Measurements from ENCODE around the gene ATF5. TPM values are rescaled to one million over a fixed set of nuclear protein-coding genes. Genes with fewer than 3 reads are reported as not detected.
A peak's percentile ranks its signal among the peaks of the same experiment; 100 is the strongest.
"Not testable (repeated sequence)": the region's sequence is repeated elsewhere in the genome, so short reads cannot be mapped to it uniquely, and the experiment has no call there.

Gene ATF5
- total and polyA plus RNA-seq, 2 donors (not counting 1 experiment from before 2014, with no cell fraction given), result 7.4 to 7.9 TPM

DNA sequence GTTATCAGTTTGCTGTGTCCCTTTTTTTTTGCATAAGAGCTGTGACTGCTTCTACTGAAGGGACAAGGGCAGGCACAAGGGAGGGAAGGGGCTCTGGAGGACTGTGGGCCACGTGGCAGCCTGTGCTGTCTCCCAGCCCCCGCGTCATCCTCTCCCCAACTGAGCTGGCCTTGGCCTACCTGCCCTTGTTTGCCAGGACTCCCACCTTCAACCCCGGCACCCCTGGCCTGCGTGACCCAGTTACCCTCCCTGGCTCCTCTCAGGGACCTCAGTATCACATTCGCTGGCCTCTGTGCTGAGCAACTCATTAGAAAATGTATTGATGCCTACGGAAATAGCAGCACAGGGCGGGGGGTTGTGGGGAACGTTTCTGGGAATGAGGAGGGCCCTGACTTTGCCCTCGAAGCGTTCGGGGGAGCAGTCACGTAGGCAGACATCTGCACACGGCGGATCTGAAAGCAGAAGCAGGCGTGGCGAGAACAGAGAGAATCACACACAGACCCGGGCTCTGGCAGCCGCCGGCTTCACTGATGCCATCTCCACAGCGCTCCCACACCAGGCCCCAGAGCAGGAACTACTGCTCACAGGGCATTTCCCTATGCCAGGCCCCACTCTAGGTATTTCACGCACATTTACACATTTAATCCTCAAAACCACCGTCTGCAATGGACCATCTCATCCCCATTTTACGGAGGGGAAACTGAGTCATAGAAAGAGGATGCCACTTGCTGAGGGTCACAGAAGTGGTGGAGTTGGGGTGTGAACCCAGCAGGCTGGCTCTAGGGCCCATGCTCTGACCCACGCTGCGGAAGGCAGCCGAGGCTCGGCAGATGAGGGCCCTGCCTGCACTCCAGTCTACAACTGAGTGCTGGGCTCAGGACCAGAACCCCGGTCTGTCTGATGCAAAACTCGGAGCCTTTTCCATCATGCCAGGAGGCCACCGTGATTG is 5.7 kb upstream of the ATF5 start:
- Histone ChIP-seq H4K20me1 (ENCODE audit: control insufficient read depth, extremely low read depth, insufficient read depth, low read length) (no peaks in the 10 kb centered on the region), H3K79me2 (ENCODE audit: control insufficient read depth, insufficient read depth, low read length) (peaks cover 88% of the 10 kb centered on the region), H3K4me2 (ENCODE audit: extremely low read depth, insufficient read depth, low read length) (no peak overlapping the region), H3K4me1 (ENCODE audit: control insufficient read depth, extremely low read depth, insufficient read depth, low read length) (peaks cover 14% of the 10 kb centered on the region), H3K4me3 (replicated peaks in 1 of 4; ENCODE audit: control extremely low read depth in 1 of 4, insufficient read depth in 1 of 4, low read depth in 3 of 4, low read length in 4 of 4) (no peak overlapping the region), H2AFZ (ENCODE audit: low read length) (no peak overlapping the region), H3K36me3 (ENCODE audit: control insufficient read depth, insufficient read depth, low read length) (peaks cover 27% of the 10 kb centered on the region), H3K9me3 (ENCODE audit: control insufficient read depth, insufficient read depth, low read depth, low read length) (no peaks in the 10 kb centered on the region), H3K27ac (ENCODE audit: insufficient read depth, low read length) (no peak overlapping the region), H3K27me3 (ENCODE audit: control insufficient read depth, insufficient read depth, low read length) (no peaks in the 10 kb centered on the region), H3K9ac (ENCODE audit: insufficient read depth, low read length) (no peak overlapping the region)
- TF ChIP-seq, protein P1, sequence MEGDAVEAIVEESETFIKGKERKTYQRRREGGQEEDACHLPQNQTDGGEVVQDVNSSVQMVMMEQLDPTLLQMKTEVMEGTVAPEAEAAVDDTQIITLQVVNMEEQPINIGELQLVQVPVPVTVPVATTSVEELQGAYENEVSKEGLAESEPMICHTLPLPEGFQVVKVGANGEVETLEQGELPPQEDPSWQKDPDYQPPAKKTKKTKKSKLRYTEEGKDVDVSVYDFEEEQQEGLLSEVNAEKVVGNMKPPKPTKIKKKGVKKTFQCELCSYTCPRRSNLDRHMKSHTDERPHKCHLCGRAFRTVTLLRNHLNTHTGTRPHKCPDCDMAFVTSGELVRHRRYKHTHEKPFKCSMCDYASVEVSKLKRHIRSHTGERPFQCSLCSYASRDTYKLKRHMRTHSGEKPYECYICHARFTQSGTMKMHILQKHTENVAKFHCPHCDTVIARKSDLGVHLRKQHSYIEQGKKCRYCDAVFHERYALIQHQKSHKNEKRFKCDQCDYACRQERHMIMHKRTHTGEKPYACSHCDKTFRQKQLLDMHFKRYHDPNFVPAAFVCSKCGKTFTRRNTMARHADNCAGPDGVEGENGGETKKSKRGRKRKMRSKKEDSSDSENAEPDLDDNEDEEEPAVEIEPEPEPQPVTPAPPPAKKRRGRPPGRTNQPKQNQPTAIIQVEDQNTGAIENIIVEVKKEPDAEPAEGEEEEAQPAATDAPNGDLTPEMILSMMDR (conservative IDR thresholded peaks at IDR 0.05 in 1 of 2, IDR thresholded peaks at IDR 0.05 in 1 of 2; ENCODE audit: low read depth in 1 of 2, low read length in 2 of 2), result no peak
- TF ChIP-seq EZH2 (IDR thresholded peaks at IDR 0.05; ENCODE audit: low read length, missing control alignments), result no peak
- no peak for DNase-seq (ENCODE audit: low read depth in 2 of 2)

DNA sequence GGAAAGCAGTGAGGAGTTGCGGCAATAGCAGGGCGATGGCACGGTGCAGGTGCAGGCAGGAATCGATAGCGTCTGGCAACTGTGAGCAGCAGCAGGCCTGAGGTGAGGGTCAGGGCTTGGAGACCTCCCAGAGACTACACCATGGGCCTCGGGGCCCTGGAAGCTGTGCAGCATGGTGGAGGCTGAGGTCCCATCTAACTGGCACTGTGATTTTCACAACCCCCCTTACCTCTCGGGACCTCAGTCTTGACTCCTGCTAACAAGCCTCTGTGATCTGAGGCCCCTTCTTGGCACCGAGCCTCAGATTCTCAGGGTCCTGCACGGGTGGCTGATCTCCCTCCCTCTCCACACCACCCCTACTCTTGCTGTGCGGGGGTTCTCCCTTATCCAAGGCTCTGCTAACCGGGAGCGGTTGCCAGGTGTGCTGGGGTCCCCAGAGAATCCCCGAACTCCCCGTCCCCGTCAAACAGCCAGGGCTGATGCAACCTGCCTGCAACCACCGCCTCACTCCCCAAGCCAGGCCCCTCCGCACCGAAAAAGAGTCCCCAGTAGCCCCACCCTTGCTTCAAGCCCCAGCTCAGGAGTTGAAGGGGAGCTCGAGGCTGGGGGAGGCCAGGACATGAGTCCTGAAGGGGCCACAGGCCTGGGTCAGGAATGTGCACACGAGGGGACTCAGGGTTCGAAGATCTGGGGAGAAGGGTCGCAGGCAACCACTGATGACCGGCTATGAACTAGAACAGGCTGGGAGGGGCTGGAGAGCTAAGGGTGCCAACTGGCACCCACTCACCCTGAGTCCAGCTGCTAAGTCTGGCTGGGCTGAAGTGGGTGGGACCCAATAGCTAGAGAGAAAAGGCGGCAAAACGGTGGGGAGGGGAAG is 4.8 kb upstream of the ATF5 start:
- peak in 1 of 2 donors; percentile 39 for DNase-seq (ENCODE audit: low read depth in 2 of 2)
- Histone ChIP-seq H3K27me3 (ENCODE audit: control insufficient read depth, insufficient read depth, low read length) (no peaks in the 10 kb centered on the region), H3K9ac (ENCODE audit: insufficient read depth, low read length) (no peak overlapping the region), H2AFZ (ENCODE audit: low read length) (no peak overlapping the region), H3K27ac (ENCODE audit: insufficient read depth, low read length) (no peak overlapping the region), H3K36me3 (ENCODE audit: control insufficient read depth, insufficient read depth, low read length) (peaks cover 27% of the 10 kb centered on the region), H3K4me1 (ENCODE audit: control insufficient read depth, extremely low read depth, insufficient read depth, low read length) (peaks cover 14% of the 10 kb centered on the region), H3K4me2 (ENCODE audit: extremely low read depth, insufficient read depth, low read length) (no peak overlapping the region), H3K9me3 (ENCODE audit: control insufficient read depth, insufficient read depth, low read depth, low read length) (no peaks in the 10 kb centered on the region), H3K79me2 (ENCODE audit: control insufficient read depth, insufficient read depth, low read length) (peaks cover 90% of the 10 kb centered on the region), H4K20me1 (ENCODE audit: control insufficient read depth, extremely low read depth, insufficient read depth, low read length) (no peaks in the 10 kb centered on the region), H3K4me3 (replicated peaks in 1 of 4; ENCODE audit: control extremely low read depth in 1 of 4, insufficient read depth in 1 of 4, low read depth in 3 of 4, low read length in 4 of 4) (no peak overlapping the region)
- no peak for TF ChIP-seq EZH2 (IDR thresholded peaks at IDR 0.05; ENCODE audit: low read length, missing control alignments)
- TF ChIP-seq, protein P1 (conservative IDR thresholded peaks at IDR 0.05 in 1 of 2, IDR thresholded peaks at IDR 0.05 in 1 of 2; ENCODE audit: low read depth in 1 of 2, low read length in 2 of 2), result no peak

DNA sequence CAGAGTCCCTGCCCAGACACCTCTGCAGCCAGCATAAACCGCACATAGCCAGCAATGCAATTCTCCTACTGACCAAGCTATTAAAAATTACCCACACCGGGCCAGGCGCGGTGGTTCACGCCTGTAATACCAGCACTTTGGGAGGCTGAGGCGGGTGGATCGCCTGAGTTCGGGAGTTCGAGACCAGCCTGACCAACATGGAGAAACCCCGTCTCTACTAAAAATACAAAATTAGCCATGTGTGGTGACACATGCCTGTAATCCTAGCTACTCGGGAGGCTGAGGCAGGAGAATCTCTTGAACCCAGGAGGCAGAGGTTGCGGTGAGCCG is 4.2 kb upstream of the ATF5 start:
- H3K4me1 ChIP-seq (ENCODE audit: control insufficient read depth, extremely low read depth, insufficient read depth, low read length), result peaks cover 14% of the 10 kb centered on the region
- peaks cover 84% of the 10 kb centered on the region for H3K79me2 ChIP-seq (ENCODE audit: control insufficient read depth, insufficient read depth, low read length)
- H3K4me3 ChIP-seq (replicated peaks in 1 of 4; ENCODE audit: control extremely low read depth in 1 of 4, insufficient read depth in 1 of 4, low read depth in 3 of 4, low read length in 4 of 4); H2AFZ ChIP-seq (ENCODE audit: low read length); H3K4me2 ChIP-seq (ENCODE audit: extremely low read depth, insufficient read depth, low read length); H3K9me3 ChIP-seq (ENCODE audit: control insufficient read depth, insufficient read depth, low read depth, low read length); H4K20me1 ChIP-seq (ENCODE audit: control insufficient read depth, extremely low read depth, insufficient read depth, low read length); H3K27me3 ChIP-seq (ENCODE audit: control insufficient read depth, insufficient read depth, low read length); H3K9ac ChIP-seq (ENCODE audit: insufficient read depth, low read length); H3K27ac ChIP-seq (ENCODE audit: insufficient read depth, low read length); DNase-seq (ENCODE audit: low read depth in 2 of 2): not testable (repeated sequence)
- H3K36me3 ChIP-seq (ENCODE audit: control insufficient read depth, insufficient read depth, low read length), result peaks cover 27% of the 10 kb centered on the region

All from fibroblast of lung (primary cell).